ENCODE results near the gene DNAH17.

DNAH17 gene, protein sequence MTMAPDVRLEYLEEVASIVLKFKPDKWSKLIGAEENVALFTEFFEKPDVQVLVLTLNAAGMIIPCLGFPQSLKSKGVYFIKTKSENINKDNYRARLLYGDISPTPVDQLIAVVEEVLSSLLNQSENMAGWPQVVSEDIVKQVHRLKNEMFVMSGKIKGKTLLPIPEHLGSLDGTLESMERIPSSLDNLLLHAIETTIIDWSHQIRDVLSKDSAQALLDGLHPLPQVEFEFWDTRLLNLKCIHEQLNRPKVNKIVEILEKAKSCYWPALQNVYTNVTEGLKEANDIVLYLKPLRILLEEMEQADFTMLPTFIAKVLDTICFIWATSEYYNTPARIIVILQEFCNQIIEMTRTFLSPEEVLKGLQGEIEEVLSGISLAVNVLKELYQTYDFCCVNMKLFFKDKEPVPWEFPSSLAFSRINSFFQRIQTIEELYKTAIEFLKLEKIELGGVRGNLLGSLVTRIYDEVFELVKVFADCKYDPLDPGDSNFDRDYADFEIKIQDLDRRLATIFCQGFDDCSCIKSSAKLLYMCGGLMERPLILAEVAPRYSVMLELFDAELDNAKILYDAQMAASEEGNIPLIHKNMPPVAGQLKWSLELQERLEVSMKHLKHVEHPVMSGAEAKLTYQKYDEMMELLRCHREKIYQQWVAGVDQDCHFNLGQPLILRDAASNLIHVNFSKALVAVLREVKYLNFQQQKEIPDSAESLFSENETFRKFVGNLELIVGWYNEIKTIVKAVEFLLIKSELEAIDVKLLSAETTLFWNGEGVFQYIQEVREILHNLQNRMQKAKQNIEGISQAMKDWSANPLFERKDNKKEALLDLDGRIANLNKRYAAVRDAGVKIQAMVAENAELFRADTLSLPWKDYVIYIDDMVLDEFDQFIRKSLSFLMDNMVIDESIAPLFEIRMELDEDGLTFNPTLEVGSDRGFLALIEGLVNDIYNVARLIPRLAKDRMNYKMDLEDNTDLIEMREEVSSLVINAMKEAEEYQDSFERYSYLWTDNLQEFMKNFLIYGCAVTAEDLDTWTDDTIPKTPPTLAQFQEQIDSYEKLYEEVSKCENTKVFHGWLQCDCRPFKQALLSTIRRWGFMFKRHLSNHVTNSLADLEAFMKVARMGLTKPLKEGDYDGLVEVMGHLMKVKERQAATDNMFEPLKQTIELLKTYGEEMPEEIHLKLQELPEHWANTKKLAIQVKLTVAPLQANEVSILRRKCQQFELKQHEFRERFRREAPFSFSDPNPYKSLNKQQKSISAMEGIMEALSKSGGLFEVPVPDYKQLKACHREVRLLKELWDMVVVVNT (N-terminal part only)

GRCh38 chr17:78577296-78577695 lies at the start of gene DNAH17:
Gene DNAH17 (minus strand): TSS chr17:78577396. CDS start chr17:78575057, 2,339 bp downstream.
- no peak within 1 kb of the TSS for H3K4me3 ChIP-seq (ENCODE audit: low read length)
- no peaks in the 10 kb centered on the region for H3F3A ChIP-seq (ENCODE audit: control insufficient read depth, insufficient read depth)
- no peaks in the 10 kb centered on the region for H3K9me3 ChIP-seq (ENCODE audit: control insufficient read depth, insufficient read depth, low read length)
- H3K9me2 ChIP-seq (replicated peaks; ENCODE audit: control insufficient read depth, low read length) = no peaks in the 10 kb centered on the region
- H3K36me3 ChIP-seq (ENCODE audit: control insufficient read depth, low read length) = no peaks in the 10 kb centered on the region
- no peak for TF ChIP-seq CTCF (IDR thresholded peaks at IDR 0.05; ENCODE audit: low read depth, low read length, poor library complexity, severe bottlenecking)
- TF ChIP-seq EZH2phosphoT487 (IDR thresholded peaks at IDR 0.05; ENCODE audit: borderline replicate concordance, low read length) = no peak
- no peaks in the 10 kb centered on the region for H3K79me2 ChIP-seq (ENCODE audit: control insufficient read depth, low read length)
- H3K27me3 ChIP-seq (ENCODE audit: control insufficient read depth, low read length) = peaks cover 2% of the 10 kb centered on the region; the same call in 1 of the 2 replicates
- H3K4me1 ChIP-seq (ENCODE audit: control insufficient read depth, low read length) = peaks cover 5% of the 10 kb centered on the region; the same call in 1 of the 2 replicates
- H3K27ac ChIP-seq (ENCODE audit: low read depth, low read length) = no peak within 1 kb of the TSS
- H4K20me1 ChIP-seq (ENCODE audit: control insufficient read depth, insufficient read depth, low read depth, low read length) = no peaks in the 10 kb centered on the region
- no peak within 1 kb of the TSS for H3K4me2 ChIP-seq (ENCODE audit: low read length)

- H3K27ac ChIP-seq (ENCODE audit: low read depth, low read length) = no peak overlapping the region
- H3K4me2 ChIP-seq (ENCODE audit: low read length) = peak overlapping the region; percentile 28
- no peaks in the 10 kb centered on the region for H3K9me2 ChIP-seq (replicated peaks; ENCODE audit: control insufficient read depth, low read length)
- no peaks in the 10 kb centered on the region for H3K36me3 ChIP-seq (ENCODE audit: control insufficient read depth, low read length)
- H3K4me1 ChIP-seq (ENCODE audit: control insufficient read depth, low read length) = peaks cover 40% of the 10 kb centered on the region
- no peaks in the 10 kb centered on the region for H4K20me1 ChIP-seq (ENCODE audit: control insufficient read depth, insufficient read depth, low read depth, low read length)
- no peaks in the 10 kb centered on the region for H3K9me3 ChIP-seq (ENCODE audit: control insufficient read depth, insufficient read depth, low read length)
- TF ChIP-seq CTCF (IDR thresholded peaks at IDR 0.05; ENCODE audit: low read depth, low read length, poor library complexity, severe bottlenecking) = no peak
- TF ChIP-seq EZH2phosphoT487 (IDR thresholded peaks at IDR 0.05; ENCODE audit: borderline replicate concordance, low read length) = no peak
- H3K79me2 ChIP-seq (ENCODE audit: control insufficient read depth, low read length) = no peaks in the 10 kb centered on the region
- no peak overlapping the region for H3K4me3 ChIP-seq (ENCODE audit: low read length)
- H3K27me3 ChIP-seq (ENCODE audit: control insufficient read depth, low read length) = no peaks in the 10 kb centered on the region
- no peaks in the 10 kb centered on the region for H3F3A ChIP-seq (ENCODE audit: control insufficient read depth, insufficient read depth)
Measured at GRCh38 chr17:78624324-78625151, 47.3 kb upstream of the DNAH17 start.

- Histone ChIP-seq H3K79me2 (ENCODE audit: control insufficient read depth, low read length) (no peaks in the 10 kb centered on the region), H3K27ac (ENCODE audit: low read depth, low read length) (no peak overlapping the region), H3K4me2 (ENCODE audit: low read length) (no peak overlapping the region), H3K27me3 (ENCODE audit: control insufficient read depth, low read length) (no peaks in the 10 kb centered on the region), H3K9me3 (ENCODE audit: control insufficient read depth, insufficient read depth, low read length) (no peaks in the 10 kb centered on the region), H3K4me3 (ENCODE audit: low read length) (no peak overlapping the region), H3K36me3 (ENCODE audit: control insufficient read depth, low read length) (no peaks in the 10 kb centered on the region), H4K20me1 (ENCODE audit: control insufficient read depth, insufficient read depth, low read depth, low read length) (no peaks in the 10 kb centered on the region), H3F3A (ENCODE audit: control insufficient read depth, insufficient read depth) (no peaks in the 10 kb centered on the region), H3K9me2 (replicated peaks; ENCODE audit: control insufficient read depth, low read length) (no peaks in the 10 kb centered on the region), H3K4me1 (ENCODE audit: control insufficient read depth, low read length) (peaks cover 33% of the 10 kb centered on the region)
- TF ChIP-seq CTCF (IDR thresholded peaks at IDR 0.05; ENCODE audit: low read depth, low read length, poor library complexity, severe bottlenecking) (no peak), EZH2phosphoT487 (IDR thresholded peaks at IDR 0.05; ENCODE audit: borderline replicate concordance, low read length) (no peak)
Measured at GRCh38 chr17:78623541-78623940, 46.3 kb upstream of the DNAH17 start.

Data from DOHH2 (cell line).